Measurements from ENCODE around the gene SP3. TPM values are rescaled to one million over a fixed set of nuclear protein-coding genes. Genes with fewer than 3 reads are reported as not detected.
A peak's percentile ranks its signal among the peaks of the same experiment; 100 is the strongest.

Gene SP3
- total and polyA plus RNA-seq, 2 of the 8 experiments (the other 6 are each of a cell fraction or from before 2014, with no cell fraction given) = 31.0 to 92.1 TPM

GRCh38 chr2:174011796-174012195, 46.6 kb upstream of the SP3 start:
- Histone ChIP-seq H3K4me1 (replicated peaks in 1 of 4; ENCODE audit: control insufficient read depth in 3 of 4, insufficient read depth in 4 of 4, low read length in 3 of 4) (peaks cover 5 to 20% (median 14%) of the 10 kb centered on the region in 4 experiments), H3K79me2 (ENCODE audit: control insufficient read depth in 1 of 2, insufficient read depth in 2 of 2, low read length in 2 of 2) (no peaks in the 10 kb centered on the region), H3K56ac (replicated peaks; ENCODE audit: insufficient read length, low read depth, low read length) (no peak overlapping the region), H3K23ac (ENCODE audit: insufficient read length) (no peak overlapping the region), H3K4me2 (ENCODE audit: insufficient read depth in 1 of 2, low read depth in 2 of 2, low read length in 2 of 2) (no peak overlapping the region), H4K91ac (replicated peaks; ENCODE audit: insufficient read length, low read length) (no peak overlapping the region), H3K9me3 (ENCODE audit: insufficient read depth in 2 of 2, low read depth in 1 of 2, low read length in 1 of 2) (no peaks in the 10 kb centered on the region), H2BK15ac (ENCODE audit: low read length) (0 out of 2 replicates have a peak overlapping the region, but pooled peaks have one; percentile 55), H3K4me3 (ENCODE audit: extremely low read depth in 1 of 4, insufficient read depth in 2 of 4, low read depth in 3 of 4, low read length in 4 of 4) (no peak overlapping the region), H2BK12ac (ENCODE audit: low read depth, low read length) (no peak overlapping the region), H3K23me2 (ENCODE audit: low read depth, low read length) (peaks cover 5% of the 10 kb centered on the region; the same call in 1 of the 2 replicates), H2AK5ac (ENCODE audit: low read depth, low read length) (no peak overlapping the region), H2AFZ (ENCODE audit: low read length) (no peak overlapping the region), H4K8ac (ENCODE audit: extremely low read depth, insufficient read depth, low read length) (no peak overlapping the region), H2BK5ac (ENCODE audit: low read depth, low read length) (no peak overlapping the region), H3K9ac (replicated peaks in 1 of 4; ENCODE audit: extremely low read depth in 1 of 4, low read depth in 3 of 4, low read length in 3 of 4) (no peak overlapping the region), H3K4ac (replicated peaks; ENCODE audit: insufficient read length, low read depth, low read length) (no peak overlapping the region), H4K5ac (ENCODE audit: insufficient read length, low read depth, low read length) (no peak overlapping the region), H3K27me3 (replicated peaks in 1 of 4; ENCODE audit: control insufficient read depth in 3 of 4, extremely low read depth in 1 of 4, insufficient read depth in 3 of 4, low read length in 3 of 4) (peaks cover 0 to 8% (median 5%) of the 10 kb centered on the region in 4 experiments; a peak in 4 of 7 replicates), H3K18ac (ENCODE audit: extremely low read depth, low read length) (no peak overlapping the region), H3K14ac (ENCODE audit: insufficient read length) (no peak overlapping the region), H2BK120ac (replicated peaks; ENCODE audit: low read depth, low read length) (no peak overlapping the region), H2BK20ac (ENCODE audit: low read length) (no peak overlapping the region), H3K27ac (ENCODE audit: low read depth, low read length) (no peak overlapping the region), H3K36me3 (ENCODE audit: control insufficient read depth in 2 of 4, insufficient read depth in 4 of 4, low read length in 3 of 4) (no peaks in the 10 kb centered on the region), H4K20me1 (replicated peaks in 1 of 2; ENCODE audit: control insufficient read depth in 1 of 2, insufficient read depth in 2 of 2, low read length in 2 of 2) (no peaks in the 10 kb centered on the region), H3K79me1 (ENCODE audit: low read depth, low read length) (no peaks in the 10 kb centered on the region)
- DNase-seq (ENCODE audit: low read depth in 1 of 2, low spot score in 2 of 2) (no peak), FAIRE-seq (no peak)
- CTCF ChIA-PET (ENCODE audit: partially characterized antibody) = interaction anchor here (0.9 to 1.7 kb wide), 10 partner anchors 9 to 608 kb away, joined by 3 to 8 read pairs (median 4); no protein-coding TSS in a partner anchor
- WGBS, 2 experiments (ENCODE audit: extremely low coverage in 1 of 2, insufficient coverage in 1 of 2, insufficient read length in 1 of 2, insufficient replicate concordance in 2 of 2, low coverage in 1 of 2, low lambda C conversion rate in 2 of 2, missing lambda C conversion rate in 1 of 2) = 96% methylated on average over 2 of the region's 2 CpGs; no CpG with 5 or more reads in 1 of the 2 experiments
- POLR2A ChIA-PET (ENCODE audit: partially characterized antibody) = interaction anchor here (0.6 to 2.6 kb wide), 4 partner anchors 13 to 49 kb away, joined by 3 to 15 read pairs (median 6); no protein-coding TSS in a partner anchor
- TF ChIP-seq YY1 (IDR thresholded peaks at IDR 0.05; ENCODE audit: low read depth, low read length) (no peak), RBBP5 (IDR thresholded peaks at IDR 0.05; ENCODE audit: borderline replicate concordance, low read depth, low read length) (no peak), GABPA (IDR thresholded peaks at IDR 0.05; ENCODE audit: borderline replicate concordance, insufficient read depth, low read length) (no peak), EGR1 (IDR thresholded peaks at IDR 0.05; ENCODE audit: borderline replicate concordance, low read depth, low read length) (no peak), TCF12 (IDR thresholded peaks at IDR 0.05; ENCODE audit: low read depth, low read length) (no peak), JUN (IDR thresholded peaks at IDR 0.05; ENCODE audit: low read depth, low read length) (no peak), FOSL1 (IDR thresholded peaks at IDR 0.05; ENCODE audit: insufficient read depth, low read depth, low read length) (no peak), CHD1 (IDR thresholded peaks at IDR 0.05; ENCODE audit: low read depth, low read length) (no peak), ASH2L (IDR thresholded peaks at IDR 0.05; ENCODE audit: low read length) (no peak), SUZ12 (IDR thresholded peaks at IDR 0.05; ENCODE audit: low read length) (no peak), PHF8 (conservative IDR thresholded peaks at IDR 0.05; ENCODE audit: low read depth, low read length) (no peak), CBX5 (IDR thresholded peaks at IDR 0.05; ENCODE audit: low read depth, low read length) (no peak), SIX5 (IDR thresholded peaks at IDR 0.05; ENCODE audit: low read depth, low read length) (no peak)
- TF ChIP-seq, protein P1, sequence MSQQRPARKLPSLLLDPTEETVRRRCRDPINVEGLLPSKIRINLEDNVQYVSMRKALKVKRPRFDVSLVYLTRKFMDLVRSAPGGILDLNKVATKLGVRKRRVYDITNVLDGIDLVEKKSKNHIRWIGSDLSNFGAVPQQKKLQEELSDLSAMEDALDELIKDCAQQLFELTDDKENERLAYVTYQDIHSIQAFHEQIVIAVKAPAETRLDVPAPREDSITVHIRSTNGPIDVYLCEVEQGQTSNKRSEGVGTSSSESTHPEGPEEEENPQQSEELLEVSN (IDR thresholded peaks at IDR 0.05) = no peak

All from H1 (cell line).